Measurements from ENCODE around the gene SGIP1.

The SGIP1 gene

GRCh38 chr1:66570196-66570595 lies 36.2 kb downstream of the SGIP1 start:
- no peak for TF ChIP-seq CTCF (conservative IDR thresholded peaks at IDR 0.05; ENCODE audit: low read depth, low read length)
- Histone ChIP-seq H3K4me2 (no peak overlapping the region), H2AFZ (ENCODE audit: low read depth) (no peak overlapping the region), H3K27me3 (ENCODE audit: insufficient read depth, low read depth) (no peaks in the 10 kb centered on the region), H3K4me3 (IDR thresholded peaks at IDR 0.05; ENCODE audit: insufficient read depth, low read depth, low read length) (no peak overlapping the region), H3K79me2 (ENCODE audit: insufficient read depth, low read depth) (no peaks in the 10 kb centered on the region), H3K4me1 (ENCODE audit: low read depth, poor library complexity, severe bottlenecking) (no peaks in the 10 kb centered on the region), H3K9ac (no peak overlapping the region), H4K20me1 (ENCODE audit: insufficient read depth) (no peaks in the 10 kb centered on the region), H3K36me3 (ENCODE audit: insufficient read depth) (no peaks in the 10 kb centered on the region), H3K27ac (no peak overlapping the region)

GRCh38 chr1:66571789-66572188 lies 37.8 kb downstream of the SGIP1 start:
- no peaks in the 10 kb centered on the region for H3K27me3 ChIP-seq (ENCODE audit: insufficient read depth, low read depth)
- no peak overlapping the region for H3K9ac ChIP-seq
- H4K20me1 ChIP-seq (ENCODE audit: insufficient read depth): no peaks in the 10 kb centered on the region
- H3K4me3 ChIP-seq (IDR thresholded peaks at IDR 0.05; ENCODE audit: insufficient read depth, low read depth, low read length): no peak overlapping the region
- no peaks in the 10 kb centered on the region for H3K4me1 ChIP-seq (ENCODE audit: low read depth, poor library complexity, severe bottlenecking)
- no peaks in the 10 kb centered on the region for H3K79me2 ChIP-seq (ENCODE audit: insufficient read depth, low read depth)
- no peak overlapping the region for H3K4me2 ChIP-seq
- H3K36me3 ChIP-seq (ENCODE audit: insufficient read depth): no peaks in the 10 kb centered on the region
- H3K27ac ChIP-seq: no peak overlapping the region
- H2AFZ ChIP-seq (ENCODE audit: low read depth): no peak overlapping the region
- TF ChIP-seq CTCF (conservative IDR thresholded peaks at IDR 0.05; ENCODE audit: low read depth, low read length): no peak

- no peak for TF ChIP-seq CTCF (conservative IDR thresholded peaks at IDR 0.05; ENCODE audit: low read depth, low read length)
- H3K4me1 ChIP-seq (ENCODE audit: low read depth, poor library complexity, severe bottlenecking): no peaks in the 10 kb centered on the region
- H2AFZ ChIP-seq (ENCODE audit: low read depth): no peak overlapping the region
- H3K4me3 ChIP-seq (IDR thresholded peaks at IDR 0.05; ENCODE audit: insufficient read depth, low read depth, low read length): no peak overlapping the region
- no peaks in the 10 kb centered on the region for H3K79me2 ChIP-seq (ENCODE audit: insufficient read depth, low read depth)
- no peak overlapping the region for H3K9ac ChIP-seq
- H3K36me3 ChIP-seq (ENCODE audit: insufficient read depth): no peaks in the 10 kb centered on the region
- H3K27ac ChIP-seq: no peak overlapping the region
- H3K4me2 ChIP-seq: no peak overlapping the region
- no peaks in the 10 kb centered on the region for H4K20me1 ChIP-seq (ENCODE audit: insufficient read depth)
- H3K27me3 ChIP-seq (ENCODE audit: insufficient read depth, low read depth): no peaks in the 10 kb centered on the region
Observed at GRCh38 chr1:66575739-66576138, 41.8 kb downstream of the SGIP1 start.

- no peak overlapping the region for H2AFZ ChIP-seq (ENCODE audit: low read depth)
- H3K9ac ChIP-seq: no peak overlapping the region
- H3K27ac ChIP-seq: no peak overlapping the region
- no peaks in the 10 kb centered on the region for H3K79me2 ChIP-seq (ENCODE audit: insufficient read depth, low read depth)
- TF ChIP-seq CTCF (conservative IDR thresholded peaks at IDR 0.05; ENCODE audit: low read depth, low read length): no peak
- no peak overlapping the region for H3K4me3 ChIP-seq (IDR thresholded peaks at IDR 0.05; ENCODE audit: insufficient read depth, low read depth, low read length)
- H3K27me3 ChIP-seq (ENCODE audit: insufficient read depth, low read depth): no peaks in the 10 kb centered on the region
- H3K36me3 ChIP-seq (ENCODE audit: insufficient read depth): no peaks in the 10 kb centered on the region
- H4K20me1 ChIP-seq (ENCODE audit: insufficient read depth): no peaks in the 10 kb centered on the region
- no peak overlapping the region for H3K4me2 ChIP-seq
- H3K4me1 ChIP-seq (ENCODE audit: low read depth, poor library complexity, severe bottlenecking): no peaks in the 10 kb centered on the region
Observed at GRCh38 chr1:66576645-66577044, 42.7 kb downstream of the SGIP1 start.

- H2AFZ ChIP-seq (ENCODE audit: low read depth): no peak overlapping the region
- H3K9ac ChIP-seq: no peak overlapping the region
- no peaks in the 10 kb centered on the region for H3K27me3 ChIP-seq (ENCODE audit: insufficient read depth, low read depth)
- no peaks in the 10 kb centered on the region for H3K36me3 ChIP-seq (ENCODE audit: insufficient read depth)
- no peak for TF ChIP-seq CTCF (conservative IDR thresholded peaks at IDR 0.05; ENCODE audit: low read depth, low read length)
- H3K27ac ChIP-seq: no peak overlapping the region
- no peak overlapping the region for H3K4me2 ChIP-seq
- no peaks in the 10 kb centered on the region for H3K4me1 ChIP-seq (ENCODE audit: low read depth, poor library complexity, severe bottlenecking)
- no peaks in the 10 kb centered on the region for H3K79me2 ChIP-seq (ENCODE audit: insufficient read depth, low read depth)
- no peak overlapping the region for H3K4me3 ChIP-seq (IDR thresholded peaks at IDR 0.05; ENCODE audit: insufficient read depth, low read depth, low read length)
- no peaks in the 10 kb centered on the region for H4K20me1 ChIP-seq (ENCODE audit: insufficient read depth)
Observed at GRCh38 chr1:66578841-66579240, 44.9 kb downstream of the SGIP1 start.
